ENCODE results near the gene HS6ST1.

HS6ST1 gene

DNA sequence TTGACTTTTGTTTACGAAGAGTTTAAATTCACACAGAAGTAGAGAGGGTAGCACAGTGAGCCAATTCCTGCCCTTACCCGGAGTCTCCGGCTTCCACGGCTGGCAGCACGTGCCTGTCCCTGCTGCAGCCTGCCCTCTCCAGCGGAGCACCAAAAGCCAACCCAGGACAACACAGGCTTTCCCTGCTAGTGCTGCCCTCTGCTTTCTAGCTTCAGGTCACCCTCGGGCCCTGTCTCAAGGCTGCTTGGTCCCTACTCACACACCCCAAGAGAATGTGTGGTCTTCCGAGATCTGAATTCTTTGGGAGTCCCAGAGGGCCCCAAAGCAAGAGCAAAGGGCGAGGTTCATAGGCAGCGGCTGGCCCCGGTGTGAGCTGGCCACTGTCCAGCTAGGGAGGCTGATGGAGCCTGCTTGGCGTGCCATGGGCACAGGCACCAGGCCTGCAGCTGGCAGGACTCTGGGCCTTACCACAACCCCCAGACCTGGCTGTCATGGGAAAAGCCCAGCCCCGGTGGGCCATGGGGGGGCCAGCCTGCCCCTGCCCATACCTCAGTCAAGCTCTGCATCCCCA is 7.0 kb upstream of the HS6ST1 start:
- H4K91ac ChIP-seq (ENCODE audit: low read length), result peak overlapping the region; percentile 80

DNA sequence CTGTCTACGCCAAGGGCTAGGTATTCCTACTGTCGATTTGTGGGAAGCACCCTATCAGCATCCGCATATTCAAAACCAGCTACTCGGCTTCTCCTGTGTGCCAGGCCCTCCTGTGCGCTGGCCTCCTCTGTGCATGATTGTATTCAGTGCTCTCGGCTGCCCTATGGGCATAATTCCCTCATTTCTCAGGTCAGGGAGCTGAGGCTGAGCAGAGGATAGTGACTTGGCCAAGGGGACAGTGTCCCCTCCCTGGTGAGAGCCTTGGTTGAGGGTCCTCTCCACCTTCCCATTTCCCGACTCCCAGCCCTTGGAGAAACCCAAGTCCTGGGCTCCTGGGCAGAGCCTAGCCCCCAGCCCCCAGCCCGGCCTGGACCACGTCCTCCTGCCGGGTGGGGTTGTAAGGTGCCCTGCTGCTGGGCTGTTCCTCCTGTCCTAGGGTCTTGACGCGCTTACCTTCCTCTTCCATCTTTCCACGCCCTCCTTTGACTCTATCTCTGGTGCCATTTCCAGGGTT is 6.3 kb upstream of the HS6ST1 start:
- no peak for DNase-seq
- H4K8ac ChIP-seq (ENCODE audit: low read length), result no peak overlapping the region
- no peak overlapping the region for H3K4ac ChIP-seq (ENCODE audit: low read depth in 1 of 2, low read length in 2 of 2)
- no peak overlapping the region for H2BK5ac ChIP-seq (ENCODE audit: low read depth, low read length, poor library complexity, severe bottlenecking)
- H2AFZ ChIP-seq (ENCODE audit: low read depth, low read length), result no peak overlapping the region
- no peak overlapping the region for H3K9ac ChIP-seq (ENCODE audit: low read length)
- H3K36me3 ChIP-seq (ENCODE audit: control insufficient read depth in 1 of 2, insufficient read depth in 2 of 2, low read depth in 1 of 2, low read length in 2 of 2), result no peaks in the 10 kb centered on the region
- H2BK12ac ChIP-seq (ENCODE audit: low read length in 2 of 2), result peak overlapping the region in 1 of 2 experiments; percentile 45
- 97% methylated on average over 13 of the region's 13 CpGs for WGBS
- H3K9me3 ChIP-seq (ENCODE audit: control insufficient read depth, low read length), result peaks cover 3% of the 10 kb centered on the region
- no peak overlapping the region for H3K4me2 ChIP-seq (ENCODE audit: low read length, poor library complexity, severe bottlenecking)
- H3K4me3 ChIP-seq (ENCODE audit: insufficient read depth in 1 of 2, low read depth in 1 of 2, low read length in 2 of 2), result no peak overlapping the region
- peaks cover 15% of the 10 kb centered on the region for H3K4me1 ChIP-seq (ENCODE audit: control insufficient read depth, insufficient read depth, low read depth, low read length)
- H3K14ac ChIP-seq (ENCODE audit: low read length in 2 of 2), result peak overlapping the region in 1 of 2 experiments; percentile 4
- no peak overlapping the region for H3K23ac ChIP-seq (ENCODE audit: low read length in 2 of 2)
- H2BK120ac ChIP-seq (ENCODE audit: low read depth, low read length), result no peak overlapping the region
- H3K79me1 ChIP-seq (replicated peaks; ENCODE audit: low read length, poor library complexity, severe bottlenecking), result no peaks in the 10 kb centered on the region
- H2AK5ac ChIP-seq (ENCODE audit: low read length, severe bottlenecking), result no peak overlapping the region
- H2BK15ac ChIP-seq (ENCODE audit: low read depth, poor library complexity, severe bottlenecking), result no peak overlapping the region
- no peak overlapping the region for H3K27ac ChIP-seq (ENCODE audit: low read length, poor library complexity, severe bottlenecking)
- no peaks in the 10 kb centered on the region for H3K27me3 ChIP-seq (ENCODE audit: control insufficient read depth in 1 of 2, insufficient read depth in 1 of 2, low read length in 2 of 2)
- no peak overlapping the region for H3K18ac ChIP-seq (ENCODE audit: low read depth in 1 of 2, low read length in 2 of 2)
- no peak overlapping the region for H4K91ac ChIP-seq (ENCODE audit: low read length)

More for the DNA sequence above, 7.0 kb upstream of the HS6ST1 start:
- Histone ChIP-seq H3K27ac (ENCODE audit: low read length, poor library complexity, severe bottlenecking) (no peak overlapping the region), H3K9me3 (ENCODE audit: control insufficient read depth, low read length) (peaks cover 3% of the 10 kb centered on the region), H3K4ac (ENCODE audit: low read depth in 1 of 2, low read length in 2 of 2) (no peak overlapping the region), H2AFZ (ENCODE audit: low read depth, low read length) (no peak overlapping the region), H3K18ac (ENCODE audit: low read depth in 1 of 2, low read length in 2 of 2) (no peak overlapping the region), H3K36me3 (ENCODE audit: control insufficient read depth in 1 of 2, insufficient read depth in 2 of 2, low read depth in 1 of 2, low read length in 2 of 2) (no peaks in the 10 kb centered on the region), H3K4me3 (ENCODE audit: insufficient read depth in 1 of 2, low read depth in 1 of 2, low read length in 2 of 2) (no peak overlapping the region), H3K14ac (ENCODE audit: low read length in 2 of 2) (no peak overlapping the region), H3K4me1 (ENCODE audit: control insufficient read depth, insufficient read depth, low read depth, low read length) (peaks cover 15% of the 10 kb centered on the region), H2BK15ac (ENCODE audit: low read depth, poor library complexity, severe bottlenecking) (no peak overlapping the region), H3K79me1 (replicated peaks; ENCODE audit: low read length, poor library complexity, severe bottlenecking) (no peaks in the 10 kb centered on the region), H3K4me2 (ENCODE audit: low read length, poor library complexity, severe bottlenecking) (no peak overlapping the region), H2BK120ac (ENCODE audit: low read depth, low read length) (no peak overlapping the region), H3K9ac (ENCODE audit: low read length) (no peak overlapping the region), H3K27me3 (ENCODE audit: control insufficient read depth in 1 of 2, insufficient read depth in 1 of 2, low read length in 2 of 2) (no peaks in the 10 kb centered on the region), H3K23ac (ENCODE audit: low read length in 2 of 2) (no peak overlapping the region), H2BK12ac (ENCODE audit: low read length in 2 of 2) (peak overlapping the region in 1 of 2 experiments; percentile 71), H2BK5ac (ENCODE audit: low read depth, low read length, poor library complexity, severe bottlenecking) (no peak overlapping the region), H2AK5ac (ENCODE audit: low read length, severe bottlenecking) (no peak overlapping the region), H4K8ac (ENCODE audit: low read length) (no peak overlapping the region)
- WGBS, result 94% methylated on average over 13 of the region's 13 CpGs
- no peak for DNase-seq

DNA sequence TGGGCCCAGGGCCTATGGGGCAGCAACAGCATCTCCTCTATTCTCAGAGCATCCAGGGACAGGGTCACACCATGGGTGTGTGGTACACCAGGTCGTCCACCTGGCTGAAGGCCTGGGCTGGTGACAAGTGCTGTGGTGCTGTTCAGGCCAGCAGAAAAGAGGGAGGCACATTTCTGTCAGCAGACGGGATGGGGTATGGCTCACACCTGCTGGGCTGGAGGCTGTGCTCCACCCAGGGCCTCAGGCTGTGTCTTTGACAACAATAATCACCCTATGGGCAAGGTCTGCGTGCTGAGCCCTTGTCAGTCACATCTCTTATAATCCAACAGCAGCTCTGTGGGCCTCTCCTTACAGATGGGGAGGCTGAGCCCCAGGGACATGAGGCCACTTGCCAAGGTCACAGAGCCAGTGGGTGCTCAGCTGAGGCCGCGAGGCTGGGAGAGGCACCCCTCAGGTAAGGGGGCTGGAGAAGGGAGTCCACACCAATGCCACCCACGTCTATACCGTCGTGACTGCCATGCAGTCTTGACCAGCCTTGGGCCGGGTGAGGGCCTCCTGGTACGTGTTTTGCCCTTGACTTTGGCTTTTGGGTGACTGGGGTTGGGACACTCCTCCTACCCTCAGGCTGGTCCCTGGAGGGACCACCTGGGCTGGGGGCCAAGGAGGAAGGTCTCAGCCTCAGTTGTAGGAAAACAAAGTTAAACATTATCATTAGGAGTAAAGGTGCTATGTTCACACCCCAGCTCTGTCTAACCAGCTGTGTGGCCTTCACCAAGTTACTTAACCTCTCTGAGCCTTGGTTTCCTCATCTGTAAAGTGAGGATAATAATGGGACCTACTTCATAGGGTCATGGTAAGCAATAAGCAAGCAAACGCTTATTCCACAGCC is 5.6 kb upstream of the HS6ST1 start:
- WGBS, result 96% methylated on average over 11 of the region's 11 CpGs

DNA sequence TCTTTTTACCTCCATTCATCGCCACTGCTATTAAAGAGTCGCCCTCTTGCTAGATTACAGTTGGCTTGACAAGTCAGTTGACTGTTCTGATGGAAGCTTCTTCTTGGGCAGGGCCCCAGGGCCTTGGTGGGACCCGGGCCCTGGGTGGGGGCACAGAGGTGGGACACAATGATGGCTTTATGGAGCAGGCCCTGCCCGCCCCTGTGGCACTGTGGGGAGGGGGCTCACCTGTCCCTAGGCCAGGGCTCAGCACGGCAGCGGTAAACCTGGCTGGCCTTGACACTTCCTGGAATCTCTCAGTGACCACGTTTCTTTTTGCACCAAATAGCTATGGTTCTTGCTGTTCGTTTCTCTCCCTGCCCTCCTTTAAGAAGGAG is 4.9 kb upstream of the HS6ST1 start:
- Histone ChIP-seq H2BK15ac (ENCODE audit: low read depth, poor library complexity, severe bottlenecking) (no peak overlapping the region), H3K4me3 (ENCODE audit: insufficient read depth in 1 of 2, low read depth in 1 of 2, low read length in 2 of 2) (no peak overlapping the region), H3K14ac (ENCODE audit: low read length in 2 of 2) (no peak overlapping the region), H4K8ac (ENCODE audit: low read length) (no peak overlapping the region), H3K23ac (ENCODE audit: low read length in 2 of 2) (peak overlapping the region in 1 of 2 experiments; percentile 15), H3K9me3 (ENCODE audit: control insufficient read depth, low read length) (no peaks in the 10 kb centered on the region), H3K4me2 (ENCODE audit: low read length, poor library complexity, severe bottlenecking) (no peak overlapping the region), H2AK5ac (ENCODE audit: low read length, severe bottlenecking) (no peak overlapping the region), H3K27ac (ENCODE audit: low read length, poor library complexity, severe bottlenecking) (no peak overlapping the region), H3K79me1 (replicated peaks; ENCODE audit: low read length, poor library complexity, severe bottlenecking) (no peaks in the 10 kb centered on the region), H3K36me3 (ENCODE audit: control insufficient read depth in 1 of 2, insufficient read depth in 2 of 2, low read depth in 1 of 2, low read length in 2 of 2) (no peaks in the 10 kb centered on the region), H3K4ac (ENCODE audit: low read depth in 1 of 2, low read length in 2 of 2) (no peak overlapping the region), H4K91ac (ENCODE audit: low read length) (no peak overlapping the region), H2BK120ac (ENCODE audit: low read depth, low read length) (no peak overlapping the region), H2BK12ac (ENCODE audit: low read length in 2 of 2) (peak overlapping the region in 1 of 2 experiments; percentile 45), H3K27me3 (ENCODE audit: control insufficient read depth in 1 of 2, insufficient read depth in 1 of 2, low read length in 2 of 2) (no peaks in the 10 kb centered on the region), H3K4me1 (ENCODE audit: control insufficient read depth, insufficient read depth, low read depth, low read length) (peaks cover 20% of the 10 kb centered on the region), H2AFZ (ENCODE audit: low read depth, low read length) (no peak overlapping the region), H2BK5ac (ENCODE audit: low read depth, low read length, poor library complexity, severe bottlenecking) (no peak overlapping the region), H3K9ac (ENCODE audit: low read length) (no peak overlapping the region), H3K18ac (ENCODE audit: low read depth in 1 of 2, low read length in 2 of 2) (no peak overlapping the region)
- no peak for DNase-seq
- WGBS, result 91% methylated on average over 8 of the region's 8 CpGs

More for the DNA sequence above, 5.6 kb upstream of the HS6ST1 start:
- H3K9ac ChIP-seq (ENCODE audit: low read length), result no peak overlapping the region
- no peak overlapping the region for H3K4ac ChIP-seq (ENCODE audit: low read depth in 1 of 2, low read length in 2 of 2)
- no peak overlapping the region for H3K18ac ChIP-seq (ENCODE audit: low read depth in 1 of 2, low read length in 2 of 2)
- H3K4me2 ChIP-seq (ENCODE audit: low read length, poor library complexity, severe bottlenecking), result no peak overlapping the region
- H2BK15ac ChIP-seq (ENCODE audit: low read depth, poor library complexity, severe bottlenecking), result no peak overlapping the region
- H3K14ac ChIP-seq (ENCODE audit: low read length in 2 of 2), result no peak overlapping the region
- no peak overlapping the region for H2AFZ ChIP-seq (ENCODE audit: low read depth, low read length)
- no peak overlapping the region for H4K8ac ChIP-seq (ENCODE audit: low read length)
- no peak overlapping the region for H3K27ac ChIP-seq (ENCODE audit: low read length, poor library complexity, severe bottlenecking)
- H3K36me3 ChIP-seq (ENCODE audit: control insufficient read depth in 1 of 2, insufficient read depth in 2 of 2, low read depth in 1 of 2, low read length in 2 of 2), result no peaks in the 10 kb centered on the region
- peak overlapping the region; percentile 35 to 65 for H2BK12ac ChIP-seq (ENCODE audit: low read length in 2 of 2)
- no peak overlapping the region for H2BK5ac ChIP-seq (ENCODE audit: low read depth, low read length, poor library complexity, severe bottlenecking)
- no peak overlapping the region for H3K4me3 ChIP-seq (ENCODE audit: insufficient read depth in 1 of 2, low read depth in 1 of 2, low read length in 2 of 2)
- H2AK5ac ChIP-seq (ENCODE audit: low read length, severe bottlenecking), result peak overlapping the region; percentile 9
- H3K4me1 ChIP-seq (ENCODE audit: control insufficient read depth, insufficient read depth, low read depth, low read length), result peaks cover 18% of the 10 kb centered on the region
- H3K23ac ChIP-seq (ENCODE audit: low read length in 2 of 2), result no peak overlapping the region
- peak overlapping the region; percentile 44 for H4K91ac ChIP-seq (ENCODE audit: low read length)
- H3K9me3 ChIP-seq (ENCODE audit: control insufficient read depth, low read length), result no peaks in the 10 kb centered on the region
- H3K27me3 ChIP-seq (ENCODE audit: control insufficient read depth in 1 of 2, insufficient read depth in 1 of 2, low read length in 2 of 2), result no peaks in the 10 kb centered on the region
- DNase-seq, result no peak
- no peaks in the 10 kb centered on the region for H3K79me1 ChIP-seq (replicated peaks; ENCODE audit: low read length, poor library complexity, severe bottlenecking)
- H2BK120ac ChIP-seq (ENCODE audit: low read depth, low read length), result no peak overlapping the region
